ENCODE data around the gene ETF1.

GRCh38 chr5:138536215-138536614 lies 6.8 kb downstream of the ETF1 start:
- TF ChIP-seq, protein P1, sequence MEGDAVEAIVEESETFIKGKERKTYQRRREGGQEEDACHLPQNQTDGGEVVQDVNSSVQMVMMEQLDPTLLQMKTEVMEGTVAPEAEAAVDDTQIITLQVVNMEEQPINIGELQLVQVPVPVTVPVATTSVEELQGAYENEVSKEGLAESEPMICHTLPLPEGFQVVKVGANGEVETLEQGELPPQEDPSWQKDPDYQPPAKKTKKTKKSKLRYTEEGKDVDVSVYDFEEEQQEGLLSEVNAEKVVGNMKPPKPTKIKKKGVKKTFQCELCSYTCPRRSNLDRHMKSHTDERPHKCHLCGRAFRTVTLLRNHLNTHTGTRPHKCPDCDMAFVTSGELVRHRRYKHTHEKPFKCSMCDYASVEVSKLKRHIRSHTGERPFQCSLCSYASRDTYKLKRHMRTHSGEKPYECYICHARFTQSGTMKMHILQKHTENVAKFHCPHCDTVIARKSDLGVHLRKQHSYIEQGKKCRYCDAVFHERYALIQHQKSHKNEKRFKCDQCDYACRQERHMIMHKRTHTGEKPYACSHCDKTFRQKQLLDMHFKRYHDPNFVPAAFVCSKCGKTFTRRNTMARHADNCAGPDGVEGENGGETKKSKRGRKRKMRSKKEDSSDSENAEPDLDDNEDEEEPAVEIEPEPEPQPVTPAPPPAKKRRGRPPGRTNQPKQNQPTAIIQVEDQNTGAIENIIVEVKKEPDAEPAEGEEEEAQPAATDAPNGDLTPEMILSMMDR (IDR thresholded peaks at IDR 0.05), result no peak
- no peak for TF ChIP-seq ZFX (IDR thresholded peaks at IDR 0.05; ENCODE audit: borderline replicate concordance)

Data from 22Rv1 (cell line).